GM12875 (cell line): Measurements from ENCODE around the gene RIC1.
A peak's percentile ranks its signal among the peaks of the same experiment; 100 is the strongest.

Experiments used
- H3K4me3 ChIP-seq: one replicate; pipeline ENCODE4 v1.5.1; 2011; ENCODE audit warnings: low read depth, low read length, control low read depth
- TF ChIP-seq, protein P1 (sequence below): IDR thresholded peaks from 2 replicates; pipeline ENCODE4 v1.5.1; 2011; ENCODE audit warnings: low read depth, mild to moderate bottlenecking, control low read depth, inconsistent platforms, low read length, moderate library complexity, borderline replicate concordance; ENCODE audit not compliant: insufficient read depth

Gene RIC1

DNA sequence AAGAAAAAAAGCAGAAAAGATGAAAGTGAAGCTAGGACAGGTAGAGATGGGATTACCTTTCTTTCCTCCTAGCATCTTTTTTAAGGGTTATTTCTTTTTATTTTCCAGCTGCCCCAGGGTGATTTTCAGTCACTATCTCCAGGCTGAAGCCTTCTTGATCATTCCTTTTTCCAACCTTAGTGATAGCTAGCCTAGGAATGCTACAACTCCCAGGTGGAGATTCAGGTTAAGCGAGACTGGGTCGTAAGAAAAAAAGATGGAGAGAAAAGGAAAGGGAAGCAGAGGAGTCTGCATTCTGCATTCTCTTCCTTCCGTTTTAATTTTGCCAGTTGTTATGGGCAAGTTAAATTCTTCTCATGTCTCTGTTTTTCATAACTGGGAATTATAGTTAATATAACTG is 36.7 kb upstream of the RIC1 start:
- TF ChIP-seq, protein P1, sequence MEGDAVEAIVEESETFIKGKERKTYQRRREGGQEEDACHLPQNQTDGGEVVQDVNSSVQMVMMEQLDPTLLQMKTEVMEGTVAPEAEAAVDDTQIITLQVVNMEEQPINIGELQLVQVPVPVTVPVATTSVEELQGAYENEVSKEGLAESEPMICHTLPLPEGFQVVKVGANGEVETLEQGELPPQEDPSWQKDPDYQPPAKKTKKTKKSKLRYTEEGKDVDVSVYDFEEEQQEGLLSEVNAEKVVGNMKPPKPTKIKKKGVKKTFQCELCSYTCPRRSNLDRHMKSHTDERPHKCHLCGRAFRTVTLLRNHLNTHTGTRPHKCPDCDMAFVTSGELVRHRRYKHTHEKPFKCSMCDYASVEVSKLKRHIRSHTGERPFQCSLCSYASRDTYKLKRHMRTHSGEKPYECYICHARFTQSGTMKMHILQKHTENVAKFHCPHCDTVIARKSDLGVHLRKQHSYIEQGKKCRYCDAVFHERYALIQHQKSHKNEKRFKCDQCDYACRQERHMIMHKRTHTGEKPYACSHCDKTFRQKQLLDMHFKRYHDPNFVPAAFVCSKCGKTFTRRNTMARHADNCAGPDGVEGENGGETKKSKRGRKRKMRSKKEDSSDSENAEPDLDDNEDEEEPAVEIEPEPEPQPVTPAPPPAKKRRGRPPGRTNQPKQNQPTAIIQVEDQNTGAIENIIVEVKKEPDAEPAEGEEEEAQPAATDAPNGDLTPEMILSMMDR: no peak
- no peak overlapping the region for H3K4me3 ChIP-seq

DNA sequence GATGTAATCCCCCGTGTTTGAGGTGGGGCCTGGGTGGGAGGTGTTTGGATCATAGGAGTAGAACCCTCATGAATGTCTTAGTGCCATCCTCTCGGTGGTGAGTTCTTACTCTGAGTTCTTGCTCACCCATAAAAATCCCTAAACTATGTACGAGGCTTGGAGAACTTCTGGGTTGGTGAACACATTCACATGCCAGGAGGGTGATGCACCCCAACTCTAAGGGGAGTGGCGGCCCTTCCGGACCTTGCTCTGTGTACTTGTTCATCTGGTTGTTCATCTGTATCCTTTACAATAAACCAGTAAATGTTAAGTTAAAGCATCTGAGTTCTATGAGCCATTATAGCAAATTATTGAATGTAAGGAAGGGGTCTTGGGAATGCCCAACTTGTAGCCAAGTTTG is 36.0 kb upstream of the RIC1 start:
- no peak overlapping the region for H3K4me3 ChIP-seq
- TF ChIP-seq, protein P1: no peak

DNA sequence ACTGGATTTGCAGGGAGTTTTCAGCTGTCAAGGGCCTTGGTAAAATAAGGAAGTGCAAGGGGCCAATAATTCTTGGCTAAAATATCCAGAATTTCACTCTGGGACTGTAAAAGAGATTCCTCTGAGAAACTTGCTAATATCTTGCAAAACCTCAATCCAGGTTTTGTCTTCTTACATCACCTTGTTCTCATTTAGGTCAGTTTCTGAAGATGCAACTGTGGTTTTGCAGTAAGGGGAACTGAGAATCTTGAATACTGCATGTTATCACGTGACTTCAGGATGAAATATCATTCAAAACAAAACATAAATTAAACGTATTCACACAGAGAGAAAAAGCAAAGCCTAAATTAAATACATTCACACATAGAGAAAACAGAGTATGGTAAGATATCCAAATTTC is 35.0 kb upstream of the RIC1 start:
- TF ChIP-seq, protein P1: no peak

DNA sequence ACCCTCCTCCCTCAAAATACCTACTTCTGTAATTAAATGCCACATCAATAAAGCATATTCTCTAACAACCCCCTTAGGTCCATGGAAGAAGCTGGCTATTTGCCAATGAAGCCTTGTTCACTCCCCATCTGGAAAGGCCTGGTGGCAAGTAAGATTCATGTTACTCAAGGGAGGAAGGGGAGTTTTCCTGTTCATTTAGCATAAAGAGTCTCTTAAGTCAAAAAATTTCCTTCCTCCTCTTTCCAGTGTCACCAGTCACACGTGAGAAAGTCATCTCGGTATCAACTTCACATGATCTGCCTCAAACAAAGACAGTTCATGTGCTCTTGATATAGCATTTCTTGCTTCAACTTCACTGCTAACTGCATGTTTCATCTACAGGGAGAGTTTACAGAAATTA is 32.7 kb upstream of the RIC1 start:
- TF ChIP-seq, protein P1: no peak
- H3K4me3 ChIP-seq: no peak overlapping the region

More for the DNA sequence above, 35.0 kb upstream of the RIC1 start:
- no peak overlapping the region for H3K4me3 ChIP-seq

DNA sequence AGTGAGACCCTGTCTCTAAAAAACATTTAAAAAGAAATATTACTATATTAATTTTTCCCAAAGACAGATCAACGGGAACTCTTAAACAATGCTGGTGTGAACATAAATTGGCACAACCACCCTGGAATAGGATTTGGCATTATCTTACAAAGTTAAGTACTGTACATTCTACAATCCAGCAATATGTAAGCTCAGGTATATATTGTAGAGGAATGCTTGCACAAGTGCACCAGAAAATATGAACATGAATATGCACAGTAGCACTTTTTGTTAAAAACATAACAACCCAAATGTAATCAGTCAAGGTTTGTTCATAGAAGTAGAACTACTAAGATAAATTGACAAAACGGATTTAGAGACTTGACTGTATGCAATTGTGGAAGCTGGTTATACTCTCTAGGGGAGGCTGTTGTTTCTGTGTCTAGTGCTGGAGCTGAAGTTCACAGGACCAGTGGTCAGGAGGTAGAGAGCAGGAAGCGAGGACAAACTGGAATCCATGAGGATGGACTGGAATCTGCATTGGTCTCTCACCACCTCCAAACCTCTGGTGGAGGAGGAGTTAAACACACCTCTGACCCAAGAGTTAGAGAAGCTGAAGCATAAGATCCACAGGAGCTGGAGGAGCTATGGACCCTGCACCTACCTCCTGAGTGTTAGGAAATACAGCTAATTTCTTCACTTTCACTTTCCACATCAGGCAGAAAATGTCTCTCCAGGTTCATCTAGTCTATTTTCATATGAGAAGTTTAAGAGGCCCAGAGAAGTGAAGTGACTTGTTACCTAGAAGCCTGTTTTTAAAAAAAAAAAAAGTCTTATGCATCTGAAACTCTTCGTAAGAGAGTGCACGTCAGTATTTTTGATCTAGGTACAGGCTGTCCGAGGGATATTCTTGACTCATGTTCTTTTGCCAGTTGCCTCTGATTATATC is 20.3 kb upstream of the RIC1 start:
- TF ChIP-seq, protein P1: no peak
- H3K4me3 ChIP-seq: peak overlapping the region; percentile 8

DNA sequence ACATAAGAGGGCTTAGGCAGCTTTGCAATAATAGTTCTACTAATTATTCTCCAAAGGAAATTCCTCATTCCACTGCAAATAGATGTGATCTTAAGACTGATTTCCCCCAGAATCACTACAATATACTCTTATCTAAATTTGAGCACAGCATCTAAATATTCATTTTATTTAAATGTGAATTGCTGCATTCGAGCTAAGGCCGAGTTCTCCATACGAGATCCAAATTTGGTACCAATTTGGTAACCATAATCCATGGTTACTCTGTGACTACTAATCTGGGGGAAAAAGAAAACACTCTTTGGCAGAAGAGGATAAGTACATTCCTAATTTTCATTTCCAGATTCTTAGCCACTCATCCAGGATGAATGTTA is 19.7 kb upstream of the RIC1 start:
- H3K4me3 ChIP-seq: peak overlapping the region; percentile 8
- TF ChIP-seq, protein P1: no peak

DNA sequence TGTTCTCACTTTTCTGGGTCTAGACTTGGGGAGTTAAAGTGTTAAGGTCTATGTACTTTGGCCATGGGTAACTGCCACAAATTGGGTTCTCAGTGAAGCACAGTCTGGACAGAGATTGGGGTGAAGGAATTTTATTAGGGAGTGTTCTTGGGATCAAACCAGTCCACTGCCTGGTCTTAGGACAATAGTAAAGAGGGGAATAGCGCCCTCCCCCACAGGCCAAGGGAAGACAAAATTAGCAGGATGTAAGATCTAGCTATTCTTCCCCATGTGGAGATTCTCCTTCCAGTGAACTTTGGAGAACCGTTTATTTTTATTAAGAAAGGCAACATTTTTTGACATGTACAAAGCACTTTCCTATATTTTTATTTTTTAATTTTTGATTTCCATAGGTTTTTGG is 18.4 kb upstream of the RIC1 start:
- no peak overlapping the region for H3K4me3 ChIP-seq
- TF ChIP-seq, protein P1: no peak
